Spleen (tissue), 11 donors: ENCODE results near the gene NUDT4. TPM values are rescaled to one million over a fixed set of nuclear protein-coding genes. Genes with fewer than 3 reads are reported as not detected.

Experiments
- DNase-seq: peaks from one replicate; pipeline ENCODE4 v3.0.0-alpha.2; 2020
- H3K27ac ChIP-seq, 8 donors: fragments of 200-600 bp; sonication (generic) in 7 of 8; 1 replicate in 4 of 8; 2 replicates in 4 of 8; pipeline versions ENCODE4 v1.5.0 to v1.8.0; 2016 to 2021; ENCODE audit warnings: inconsistent platforms in 4 of 8, mild to moderate bottlenecking in 4 of 8, moderate library complexity in 1 of 8
- H3K27me3 ChIP-seq, 7 donors: fragments of 200-600 bp; sonication (generic) in 6 of 7; replicated peaks in 1 of 7; 1 replicate in 4 of 7; 2 replicates in 3 of 7; pipeline versions ENCODE4 v1.5.0 to v1.8.0; 2016 to 2021; ENCODE audit warnings: inconsistent platforms in 3 of 7, mild to moderate bottlenecking in 1 of 7
- H3K36me3 ChIP-seq, 6 donors: fragments of 200-600 bp; sonication (generic) in 5 of 6; 1 replicate in 4 of 6; 2 replicates in 2 of 6; pipeline versions ENCODE4 v1.5.0 to v1.8.0; 2016 to 2021; ENCODE audit warnings: inconsistent platforms in 2 of 6
- H3K4me1 ChIP-seq, 6 donors: fragments of 200-600 bp; sonication (generic) in 5 of 6; 1 replicate in 3 of 6; 2 replicates in 3 of 6; pipeline versions ENCODE4 v1.5.0 to v1.8.0; 2016 to 2021; ENCODE audit warnings: inconsistent platforms in 3 of 6
- H3K4me3 ChIP-seq, 8 donors: fragments of 200-600 bp; sonication (generic) in 7 of 8; 1 replicate in 4 of 8; 2 replicates in 4 of 8; pipeline versions ENCODE4 v1.5.0 to v1.8.0; 2016 to 2021; ENCODE audit warnings: inconsistent platforms in 4 of 8, mild to moderate bottlenecking in 4 of 8, moderate library complexity in 2 of 8
- H3K9me3 ChIP-seq, 8 donors: fragments of 200-600 bp; sonication (generic) in 7 of 8; 1 replicate in 4 of 8; 2 replicates in 4 of 8; pipeline versions ENCODE4 v1.5.0 to v1.8.0; 2016 to 2021; ENCODE audit warnings: inconsistent platforms in 4 of 8
- CTCF ChIP-seq, 11 experiments: fragments of 200-600 bp in 7 of 11; fragments of 450-650 bp in 4 of 11; sonication (generic) in 4 of 11; IDR thresholded peaks in 8 of 11; conservative IDR thresholded peaks in 3 of 11; 1 replicate in 7 of 11; 2 replicates in 4 of 11; pipeline versions ENCODE4 v1.4.0 to v1.8.0; 2016 to 2021; ENCODE audit warnings: antibody characterized with exemption in 11 of 11, inconsistent platforms in 4 of 11, mild to moderate bottlenecking in 1 of 11
- POLR2A ChIP-seq, 3 donors: fragments of 450-650 bp; IDR thresholded peaks; one replicate each; pipeline ENCODE4 v1.5.1; 2017; ENCODE audit warnings: antibody characterized with exemption in 3 of 3, mild to moderate bottlenecking in 1 of 3
- POLR2AphosphoS5 ChIP-seq, 3 donors: sonication (generic); formaldehyde crosslinking; IDR thresholded peaks; one replicate each; pipeline ENCODE4 v1.5.1; 2017; ENCODE audit warnings: antibody characterized with exemption in 3 of 3
- WGBS, 5 donors: extraction: QIAGEN DNeasy Blood & Tissue Kit in 3 of 5; methylation state at CpG; one replicate each; pipeline versions ENCODE4 v1.1.5 to v1.1.7; 2013 to 2018; 5-methylcytosine and 5-hydroxymethylcytosine counted together
- intact Hi-C: fragments of 100-400 bp; cut with DNase I; formaldehyde crosslinking; loops from one replicate; pipeline ENCODE4 v1.15.0; 2023; ENCODE audit warnings: low total_unique reads
- polyA plus RNA-seq, 3 donors: library from polyadenylated mRNA; stranded (reverse); fragments of 200-250 nt; gene quantifications; one replicate each; pipeline ENCODE4 v1.2.1, GENCODE V29; 2013
- total RNA-seq, 7 donors: library from RNA; depleted of rRNA in 3 of 7; stranded (reverse); fragments of >200 nt in 3 of 7; fragmentation: NEBNext Ultra II Directional in 4 of 7; extraction: Animal tissue kit (Norgen Biotek cat#: 25700) in 4 of 7; gene quantifications; one replicate each; pipeline versions ENCODE4 v1.1.0 to v1.2.1, GENCODE V29; 2016 to 2021
- donor health status: healthy with polysubstance abuse.
- donor health status: DM: no; HTN: no; CAD: no; lungs with moderate emphysema.
- donor health status: DM: no; HTN: no; CAD: no.
- donor health status: Bipolar disorder and iron deficiency.
- donor health status: healthy.
- donor health status: DM: no; HTN: no; CAD: no.
- donor health status: DM: yes; HTN: yes; CAD: no.

NUDT4 gene
- total and polyA plus RNA-seq, 10 donors: 14.9 to 59.3 (median 42.2) TPM

GRCh38 chr12:93434256-93434865 is 56.6 kb downstream of the NUDT4 start:
- Histone ChIP-seq H3K4me3 (peak overlapping the region in 2 of 8 donors; percentile 4 to 36), H3K9me3 (no peaks in the 10 kb centered on the region), H3K4me1 (peaks cover 50 to 100% (median 85%) of the 10 kb centered on the region in 6 donors), H3K27me3 (no peaks in the 10 kb centered on the region), H3K36me3 (no peaks in the 10 kb centered on the region), H3K27ac (peak overlapping the region in 6 of 8 donors; percentile 0 to 64 (median 53))
- 32 to 57% (median 48%) methylated on average over 5 of the region's 5 CpGs for WGBS, 5 donors
- TF ChIP-seq CTCF (IDR thresholded peaks at IDR 0.05 in 8 of 11, conservative IDR thresholded peaks at IDR 0.05 in 3 of 11) (no peak), POLR2AphosphoS5 (IDR thresholded peaks at IDR 0.05) (no peak), POLR2A (IDR thresholded peaks at IDR 0.05) (no peak)
- no peak for DNase-seq
- intact Hi-C loops: no loop called here

- no peak overlapping the region for H3K4me3 ChIP-seq
- no peak for DNase-seq
- 59 to 69% (median 67%) methylated on average over 3 of the region's 3 CpGs for WGBS, 5 donors
- intact Hi-C loops: no loop called here
- no peaks in the 10 kb centered on the region for H3K9me3 ChIP-seq
- peak overlapping the region in 1 of 8 donors; percentile 55 for H3K27ac ChIP-seq
- peaks cover 62 to 89% (median 84%) of the 10 kb centered on the region in 6 donors for H3K4me1 ChIP-seq
- no peaks in the 10 kb centered on the region for H3K36me3 ChIP-seq
- TF ChIP-seq CTCF (IDR thresholded peaks at IDR 0.05 in 8 of 11, conservative IDR thresholded peaks at IDR 0.05 in 3 of 11) (no peak), POLR2AphosphoS5 (IDR thresholded peaks at IDR 0.05) (no peak), POLR2A (IDR thresholded peaks at IDR 0.05) (no peak)
- H3K27me3 ChIP-seq: no peaks in the 10 kb centered on the region
Measured at GRCh38 chr12:93438266-93439050, 60.7 kb downstream of the NUDT4 start.

- peak overlapping the region in 7 of 8 donors; percentile 73 to 96 (median 94) for H3K27ac ChIP-seq
- no peaks in the 10 kb centered on the region for H3K27me3 ChIP-seq
- peak overlapping the region; percentile 91 to 100 (median 99) for H3K4me3 ChIP-seq
- intact Hi-C loops: no loop called here
- TF ChIP-seq POLR2A (IDR thresholded peaks at IDR 0.05) (no peak), CTCF (IDR thresholded peaks at IDR 0.05 in 8 of 11, conservative IDR thresholded peaks at IDR 0.05 in 3 of 11) (no peak), POLR2AphosphoS5 (IDR thresholded peaks at IDR 0.05) (no peak)
- no peaks in the 10 kb centered on the region for H3K36me3 ChIP-seq
- H3K4me1 ChIP-seq: peaks cover 49 to 71% (median 67%) of the 10 kb centered on the region in 6 donors
- whole genome bisulfite sequencing, 5 donors: 21 to 28% (median 22%) methylated on average over 12 of the region's 12 CpGs
- no peaks in the 10 kb centered on the region for H3K9me3 ChIP-seq
- no peak for DNase-seq
Measured at GRCh38 chr12:93440043-93440835, 62.5 kb downstream of the NUDT4 start.
